Astrocyte (in vitro differentiated cells and primary cell): ENCODE results near the gene JMJD4. TPM values are rescaled to one million over a fixed set of nuclear protein-coding genes. Genes with fewer than 3 reads are reported as not detected.
A peak's percentile ranks its signal among the peaks of the same experiment; 100 is the strongest.

Experiments
- DNase-seq: peaks from one replicate; pipeline ENCODE4 v3.0.0-alpha.2; 2010; ENCODE audit warnings: low read depth
- FAIRE-seq: peaks from 2 replicates; lab custom pipeline; 2011; peaks lifted over from hg19 to GRCh38; lab: Jason Lieb, UNC
- H2AFZ ChIP-seq: 2 replicates; pipeline ENCODE4 v1.6.0; 2012; ENCODE audit warnings: low read depth, low read length, inconsistent platforms
- H3K27ac ChIP-seq: 2 replicates; pipeline ENCODE4 v1.5.1; 2011; ENCODE audit warnings: low read depth, low read length, inconsistent platforms
- H3K27me3 ChIP-seq: 2 replicates; pipeline ENCODE4 v1.6.0; 2011; ENCODE audit warnings: low read length, inconsistent platforms; ENCODE audit not compliant: insufficient read depth
- H3K36me3 ChIP-seq: 2 replicates; pipeline ENCODE4 v1.5.1; 2011; ENCODE audit warnings: low read length, inconsistent platforms; ENCODE audit not compliant: insufficient read depth
- H3K4me1 ChIP-seq: 2 replicates; pipeline ENCODE4 v1.5.1; 2011; ENCODE audit warnings: low read length, inconsistent platforms; ENCODE audit not compliant: insufficient read depth
- H3K4me2 ChIP-seq: 2 replicates; pipeline ENCODE4 v1.6.0; 2012; ENCODE audit warnings: low read length, inconsistent platforms
- H3K4me3 ChIP-seq: 2 replicates; pipeline ENCODE4 v1.5.1; 2011; ENCODE audit warnings: low read depth, mild to moderate bottlenecking, low read length, inconsistent platforms; ENCODE audit not compliant: insufficient read depth
- H3K79me2 ChIP-seq: 2 replicates; pipeline ENCODE4 v1.6.0; 2012; ENCODE audit warnings: mild to moderate bottlenecking, low read length, inconsistent platforms; ENCODE audit not compliant: insufficient read depth
- H3K9ac ChIP-seq: 2 replicates; pipeline ENCODE4 v1.6.0; 2012; ENCODE audit warnings: mild to moderate bottlenecking, low read length, inconsistent platforms
- H3K9me3 ChIP-seq: 2 replicates; pipeline ENCODE4 v1.5.1; 2012; ENCODE audit warnings: low read depth, mild to moderate bottlenecking, low read length, inconsistent platforms; ENCODE audit not compliant: insufficient read depth
- H4K20me1 ChIP-seq: 2 replicates; pipeline ENCODE4 v1.6.0; 2012; ENCODE audit warnings: low read length, inconsistent platforms; ENCODE audit not compliant: insufficient read depth
- H3K27ac Mint-ChIP-seq: one replicate; pipeline ENCODE4 v1.8.0; 2021; ENCODE audit warnings: mild to moderate bottlenecking, mixed read lengths; ENCODE audit not compliant: unreplicated experiment
- H3K27me3 Mint-ChIP-seq: one replicate; pipeline ENCODE4 v1.8.0; 2021; ENCODE audit warnings: low read depth, mixed read lengths; ENCODE audit not compliant: unreplicated experiment
- H3K36me3 Mint-ChIP-seq: one replicate; pipeline ENCODE4 v1.8.0; 2021; ENCODE audit warnings: low read depth, mixed read lengths; ENCODE audit not compliant: unreplicated experiment
- H3K4me1 Mint-ChIP-seq: one replicate; pipeline ENCODE4 v1.8.0; 2021; ENCODE audit warnings: low read depth, mixed read lengths; ENCODE audit not compliant: unreplicated experiment
- H3K4me3 Mint-ChIP-seq: one replicate; pipeline ENCODE4 v1.8.0; 2021; ENCODE audit warnings: mild to moderate bottlenecking, moderate library complexity, mixed read lengths; ENCODE audit not compliant: unreplicated experiment
- H3K9me3 Mint-ChIP-seq: one replicate; pipeline ENCODE4 v1.8.0; 2021; ENCODE audit warnings: mild to moderate bottlenecking, mixed read lengths; ENCODE audit not compliant: unreplicated experiment
- CTCF ChIP-seq: IDR thresholded peaks from 2 replicates; pipeline ENCODE4 v1.5.1; 2011; ENCODE audit warnings: low read depth, mild to moderate bottlenecking, inconsistent platforms, low read length, moderate library complexity; ENCODE audit not compliant: insufficient read depth
- EZH2 ChIP-seq: IDR thresholded peaks from 2 replicates; pipeline ENCODE4 v1.6.1; 2012; ENCODE audit warnings: mild to moderate bottlenecking, low read length, inconsistent platforms; ENCODE audit not compliant: insufficient read depth
- total RNA-seq: library from RNA; stranded (reverse); gene quantifications from 2 replicates; pipeline ENCODE4 v1.2.1, GENCODE V29; 2021

JMJD4 gene
- total RNA-seq, 1 donor from 2014 or later = 17.5 TPM

GRCh38 chr1:227756172-227756959, 21.3 kb upstream of the JMJD4 start:
- H3K27me3 Mint-ChIP-seq = no peaks in the 10 kb centered on the region
- Histone ChIP-seq H3K36me3 (peaks cover 9% of the 10 kb centered on the region), H3K79me2 (peaks cover 56% of the 10 kb centered on the region), H3K4me3 (no peak overlapping the region), H4K20me1 (peaks cover 93% of the 10 kb centered on the region), H3K4me1 (peaks cover 27% of the 10 kb centered on the region), H3K9me3 (no peaks in the 10 kb centered on the region), H3K9ac (no peak overlapping the region), H3K27ac (no peak overlapping the region), H3K27me3 (no peaks in the 10 kb centered on the region), H2AFZ (no peak overlapping the region), H3K4me2 (no peak overlapping the region)
- H3K27ac Mint-ChIP-seq = no peak overlapping the region
- FAIRE-seq (no peak), DNase-seq (no peak)
- H3K4me1 Mint-ChIP-seq = peaks cover 33% of the 10 kb centered on the region
- H3K9me3 Mint-ChIP-seq = no peaks in the 10 kb centered on the region
- no peak overlapping the region for H3K4me3 Mint-ChIP-seq
- no peak for TF ChIP-seq CTCF
- no peak for TF ChIP-seq EZH2
- peaks cover 6% of the 10 kb centered on the region for H3K36me3 Mint-ChIP-seq

- DNase-seq = no peak
- no peak overlapping the region for H3K4me3 Mint-ChIP-seq
- Histone ChIP-seq H3K27ac (no peak overlapping the region), H3K79me2 (peaks cover 55% of the 10 kb centered on the region), H3K27me3 (no peaks in the 10 kb centered on the region), H3K9me3 (no peaks in the 10 kb centered on the region), H3K36me3 (peaks cover 4% of the 10 kb centered on the region), H3K4me2 (no peak overlapping the region), H3K4me3 (no peak overlapping the region), H3K9ac (no peak overlapping the region), H2AFZ (no peak overlapping the region), H4K20me1 (peaks cover 92% of the 10 kb centered on the region), H3K4me1 (peaks cover 21% of the 10 kb centered on the region)
- no peak for FAIRE-seq
- H3K36me3 Mint-ChIP-seq = peaks cover 6% of the 10 kb centered on the region
- H3K27ac Mint-ChIP-seq = no peak overlapping the region
- peaks cover 23% of the 10 kb centered on the region for H3K4me1 Mint-ChIP-seq
- H3K27me3 Mint-ChIP-seq = no peaks in the 10 kb centered on the region
- TF ChIP-seq CTCF = no peak
- TF ChIP-seq EZH2 = no peak
- no peaks in the 10 kb centered on the region for H3K9me3 Mint-ChIP-seq
Measured at GRCh38 chr1:227754958-227755357, 19.9 kb upstream of the JMJD4 start.

GRCh38 chr1:227753999-227754711, 19.1 kb upstream of the JMJD4 start:
- FAIRE-seq (no peak), DNase-seq (peak; percentile 33)
- peaks cover 63% of the 10 kb centered on the region for H3K79me2 ChIP-seq
- Mint-ChIP-seq H3K27me3 (no peaks in the 10 kb centered on the region), H3K9me3 (no peaks in the 10 kb centered on the region), H3K36me3 (peaks cover 6% of the 10 kb centered on the region), H3K4me3 (peak overlapping the region; percentile 60), H3K27ac (no peak overlapping the region), H3K4me1 (peaks cover 15% of the 10 kb centered on the region)
- H3K27me3 ChIP-seq = no peaks in the 10 kb centered on the region
- no peak overlapping the region for H3K9ac ChIP-seq
- H4K20me1 ChIP-seq = peaks cover 94% of the 10 kb centered on the region
- H2AFZ ChIP-seq = no peak overlapping the region
- H3K4me3 ChIP-seq = no peak overlapping the region
- no peak overlapping the region for H3K27ac ChIP-seq
- no peak overlapping the region for H3K4me2 ChIP-seq
- TF ChIP-seq EZH2 (no peak), CTCF (no peak)
- peaks cover 14% of the 10 kb centered on the region for H3K4me1 ChIP-seq
- H3K9me3 ChIP-seq = no peaks in the 10 kb centered on the region
- H3K36me3 ChIP-seq = peaks cover 2% of the 10 kb centered on the region
